Stimulated activated CD8-positive, alpha-beta memory T cell treated with anti-CD3 and anti-CD28 coated beads, Interleukin-15, amount 100 ng/mL, for 24 hours (primary cell): ENCODE measurements around the gene PRELP.
"Not testable (repeated sequence)": the region's sequence is repeated elsewhere in the genome, so short reads cannot be mapped to it uniquely, and the experiment has no call there.

Experiments used
- DNase-seq: peaks from one replicate; pipeline ENCODE4 v3.0.0-alpha.2; 2020; ENCODE audit warnings: low read depth

Gene PRELP

GRCh38 chr1:203475012-203475981, at the start of gene PRELP:
Gene PRELP, plus strand, starts transcription at chr1:203475806. Its CDS starts 7,379 bp downstream, at chr1:203483185.
- DNase-seq, result no peak

- DNase-seq, result no peak
Observed at GRCh38 chr1:203426366-203426765, 49.2 kb upstream of the PRELP start.

GRCh38 chr1:203426870-203427269, 48.7 kb upstream of the PRELP start:
- no peak for DNase-seq

GRCh38 chr1:203427451-203427850, 48.2 kb upstream of the PRELP start:
- no peak for DNase-seq

GRCh38 chr1:203428981-203429599, 46.5 kb upstream of the PRELP start:
- no peak for DNase-seq

DNA sequence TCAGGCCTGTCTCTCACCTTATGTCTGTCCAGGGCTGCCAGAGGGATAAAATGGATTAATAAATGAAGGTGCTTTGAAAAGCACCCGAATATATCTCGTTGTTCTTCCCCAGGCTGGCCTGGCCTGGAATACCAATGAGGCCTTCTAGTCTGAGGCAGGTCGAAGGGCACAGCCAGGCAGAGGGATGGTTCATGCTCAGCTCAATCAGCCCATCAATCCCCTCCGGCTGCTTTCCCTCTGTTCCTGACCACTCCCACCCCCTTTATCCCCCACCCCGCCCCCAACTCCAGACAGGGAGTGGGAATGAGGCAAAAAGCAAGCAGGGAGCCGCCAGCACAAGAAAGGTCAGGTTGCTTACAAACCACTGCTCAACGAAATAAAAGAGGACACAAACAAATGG, 40.0 kb upstream of the PRELP start:
- no peak for DNase-seq

- no peak for DNase-seq
Observed at GRCh38 chr1:203437696-203438315, 37.8 kb upstream of the PRELP start.

- DNase-seq, result no peak
Observed at GRCh38 chr1:203439131-203439730, 36.4 kb upstream of the PRELP start.

DNA sequence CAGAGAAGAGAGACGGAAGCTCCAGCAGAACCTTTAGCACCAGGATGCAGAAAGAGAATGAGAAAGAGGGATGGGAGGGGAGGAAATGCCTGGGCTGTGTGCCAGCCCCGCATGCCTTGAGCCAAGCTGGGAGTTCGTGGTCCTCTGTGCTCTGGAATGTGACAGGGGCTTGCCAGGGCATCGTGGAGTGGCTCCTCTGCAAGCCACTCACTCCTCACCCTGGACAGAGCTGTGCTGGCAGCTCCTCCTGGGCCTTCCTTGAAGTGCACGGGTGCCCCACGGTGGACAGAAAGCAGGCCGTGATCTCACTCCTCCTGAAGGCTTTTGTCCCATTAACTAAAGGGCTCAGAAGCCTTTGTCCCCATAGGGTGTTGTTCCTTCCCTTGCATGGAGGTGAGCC, 34.8 kb upstream of the PRELP start:
- DNase-seq, result no peak

DNA sequence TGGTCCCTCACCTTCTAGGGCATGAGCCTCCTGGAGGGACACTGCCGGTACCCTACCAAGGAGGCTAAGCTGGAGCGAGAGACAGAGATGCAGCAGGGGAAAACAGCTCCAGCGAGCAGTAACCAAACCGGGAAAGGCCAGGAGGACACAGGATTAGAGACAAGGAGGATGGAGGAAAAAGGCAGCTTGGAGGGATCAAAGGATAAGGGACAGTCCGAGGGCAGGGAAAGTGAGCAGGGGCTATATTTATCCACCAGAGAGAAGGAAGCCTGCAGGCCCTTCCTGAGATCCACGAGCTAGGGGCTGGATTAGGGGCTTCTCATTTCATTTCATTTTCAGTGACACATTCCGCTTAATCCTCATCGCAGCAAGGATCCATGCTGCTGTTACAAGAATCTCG, 33.8 kb upstream of the PRELP start:
- no peak for DNase-seq

- no peak for DNase-seq
Observed at GRCh38 chr1:203442821-203443220, 32.8 kb upstream of the PRELP start.

- DNase-seq, result no peak
Observed at GRCh38 chr1:203443296-203443695, 32.3 kb upstream of the PRELP start.

GRCh38 chr1:203444171-203444576, 31.4 kb upstream of the PRELP start:
- no peak for DNase-seq

- no peak for DNase-seq
Observed at GRCh38 chr1:203447151-203447550, 28.5 kb upstream of the PRELP start.

DNA sequence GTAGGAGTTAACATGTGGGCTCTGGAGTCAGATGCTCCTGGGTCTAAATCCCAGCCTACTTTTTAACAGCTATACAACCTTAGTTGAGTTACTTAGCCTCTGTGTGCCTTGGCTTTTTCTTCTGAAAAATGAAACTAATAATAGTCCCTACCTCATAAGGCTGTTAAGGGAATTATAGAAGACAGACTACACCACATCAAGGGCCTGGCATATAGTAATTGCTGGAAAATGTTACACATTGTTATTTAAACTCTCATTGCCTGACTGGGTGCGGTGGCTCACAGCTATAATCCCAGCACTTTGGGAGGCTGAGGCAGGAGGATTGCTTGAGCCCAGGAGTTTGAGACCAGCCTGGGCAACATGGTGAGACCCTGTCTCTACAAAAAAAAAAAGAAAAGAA, 28.0 kb upstream of the PRELP start:
- DNase-seq, result not testable (repeated sequence)

- DNase-seq, result no peak
Observed at GRCh38 chr1:203448521-203449061, 27.0 kb upstream of the PRELP start.

DNA sequence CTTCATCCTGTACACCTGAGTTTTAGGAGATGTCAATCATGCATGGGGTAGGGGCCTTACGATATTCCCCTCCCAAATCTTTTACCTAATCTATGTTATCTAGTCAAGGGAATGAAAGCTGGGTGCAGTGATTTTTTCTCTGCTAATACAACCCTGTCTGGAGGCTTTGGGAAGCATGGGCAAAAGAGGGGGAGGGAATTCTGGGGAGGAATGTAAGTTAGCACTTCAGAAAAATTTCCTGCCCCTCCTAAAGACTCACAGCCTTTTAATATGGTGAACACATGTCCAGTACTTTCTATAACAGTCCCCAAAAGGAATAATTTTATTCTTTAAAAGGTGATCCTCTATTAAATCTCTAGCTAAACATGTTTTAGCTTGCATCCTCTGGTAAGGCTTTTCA, 25.6 kb upstream of the PRELP start:
- DNase-seq, result no peak

DNA sequence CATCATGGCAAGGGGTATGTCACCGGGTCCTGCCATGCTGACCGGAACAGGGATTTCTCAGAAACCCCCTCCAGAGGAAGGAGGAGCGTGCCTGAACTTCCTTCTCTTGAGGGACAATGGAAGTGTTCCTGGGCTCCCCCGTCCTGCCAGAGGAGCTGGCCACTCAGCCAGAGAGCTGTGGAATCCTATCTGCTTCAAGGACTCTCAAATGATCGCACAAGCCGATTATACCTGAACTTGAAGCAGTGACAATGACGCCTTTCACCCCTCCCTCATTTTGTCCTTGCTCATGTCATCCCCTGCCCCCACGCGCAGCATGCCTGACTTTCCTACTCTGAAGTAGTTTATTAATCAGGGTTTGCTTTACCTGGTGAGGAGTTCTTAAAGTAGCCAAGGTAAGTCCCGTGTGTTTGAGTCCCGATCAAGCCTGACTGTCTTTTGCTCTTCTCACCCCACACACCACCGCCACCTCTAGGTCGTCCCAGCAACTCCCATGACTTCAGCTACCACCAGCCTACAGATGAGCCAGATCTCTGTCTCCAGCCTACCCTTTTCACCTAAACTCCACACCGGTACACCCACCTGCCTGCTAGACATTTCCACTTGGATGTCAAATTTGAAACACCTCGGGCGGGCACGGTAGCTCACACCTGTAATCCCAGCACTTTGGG, 25.0 kb upstream of the PRELP start:
- no peak for DNase-seq

GRCh38 chr1:203451836-203452784, 23.5 kb upstream of the PRELP start:
- no peak for DNase-seq

- no peak for DNase-seq
Observed at GRCh38 chr1:203453016-203453415, 22.6 kb upstream of the PRELP start.
